ENCODE data around the gene FAM168A. TPM values are rescaled to one million over a fixed set of nuclear protein-coding genes. Genes with fewer than 3 reads are reported as not detected.

FAM168A gene
- total and polyA plus RNA-seq, 9 of the 15 experiments (the other 6 are each of a cell fraction or from before 2014, with no cell fraction given) = 0.44 to 7.2 (median 2.9) TPM

DNA sequence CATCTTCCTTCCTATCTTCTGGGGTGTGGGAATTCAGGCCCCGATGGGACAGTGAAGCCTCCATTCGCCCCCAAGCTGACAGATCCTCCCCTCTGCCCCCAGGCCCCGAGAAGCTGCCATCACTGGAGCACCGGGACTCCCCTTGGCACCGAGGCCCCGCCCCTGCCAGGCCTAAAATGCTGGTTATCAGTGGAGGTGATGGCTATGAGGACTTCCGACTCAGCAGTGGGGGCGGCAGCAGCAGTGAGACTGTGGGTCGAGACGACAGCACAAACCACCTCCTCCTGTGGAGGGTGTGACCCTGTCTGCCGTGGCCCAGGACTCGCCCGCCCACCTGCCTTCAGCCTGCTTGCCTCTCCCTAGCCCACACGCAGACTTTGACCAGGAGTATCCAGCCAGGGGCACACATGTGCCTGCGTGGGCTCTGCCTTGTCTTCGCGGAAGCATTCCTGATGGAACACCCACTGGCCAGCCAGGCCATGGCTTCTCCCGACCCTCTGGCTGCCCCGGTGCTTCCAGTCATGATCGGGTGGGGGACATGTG lies 230.4 kb downstream of the FAM168A start:
- Histone ChIP-seq H3K27ac (ENCODE audit: extremely low read depth, low read depth, low read length) (no peak overlapping the region), H3K9ac (ENCODE audit: insufficient read depth in 1 of 2, low read depth in 2 of 2, low read length in 2 of 2) (peak overlapping the region in 1 of 2 experiments; percentile 45; a peak in 1 of 4 replicates), H2AFZ (ENCODE audit: low read depth, low read length) (no peak overlapping the region), H3K9me3 (replicated peaks; ENCODE audit: control insufficient read depth, insufficient read depth, low read depth, low read length) (no peaks in the 10 kb centered on the region), H3K4me1 (replicated peaks in 1 of 2; ENCODE audit: control insufficient read depth in 2 of 2, insufficient read depth in 2 of 2, low read length in 2 of 2) (peaks cover 0 to 18% of the 10 kb centered on the region in 2 experiments; a peak in 2 of 5 replicates), H3K36me3 (ENCODE audit: control insufficient read depth, insufficient read depth, low read length) (no peaks in the 10 kb centered on the region), H4K20me1 (replicated peaks; ENCODE audit: control insufficient read depth, insufficient read depth, low read length) (peaks cover 7% of the 10 kb centered on the region), H3K9me1 (ENCODE audit: control insufficient read depth, insufficient read depth, low read length) (peaks cover 12% of the 10 kb centered on the region), H3K79me2 (ENCODE audit: control insufficient read depth, insufficient read depth, low read length) (no peaks in the 10 kb centered on the region), H3K4me3 (no peak overlapping the region), H3K27me3 (ENCODE audit: control insufficient read depth in 2 of 2, insufficient read depth in 2 of 2, low read length in 2 of 2) (peaks cover 25 to 82% of the 10 kb centered on the region in 2 experiments; a peak in 4 of 5 replicates), H3K4me2 (ENCODE audit: insufficient read depth, low read length) (no peak overlapping the region)
- DNase-seq (ENCODE audit: extremely low read depth in 1 of 4, low spot score in 3 of 4) = no peak
- in situ Hi-C loops (cut with MboI) = no loop called here
- no peak for ATAC-seq
- intact Hi-C loops (cut with micrococcal nuclease) = no loop called here
- BruUV-seq (replicated peaks) = no TSS peak
- ChIA-PET POLR2A (interaction anchor here (1.0 kb wide), 1 partner anchor 16 kb away, joined by 3 read pairs; no protein-coding TSS in a partner anchor), CTCF (ENCODE audit: low intra/inter-chr PET ratio) (no interaction called here)
- 7% methylated on average over 15 of the region's 20 CpGs for WGBS (ENCODE audit: insufficient coverage, low coverage, missing lambda C conversion rate)
- TF ChIP-seq ZNF778 (CRISPR knock-in tag; IDR thresholded peaks at IDR 0.05) = no peak
- TF ChIP-seq TEAD2 (tag; IDR thresholded peaks at IDR 0.05) = no peak
- TF ChIP-seq, protein P1, sequence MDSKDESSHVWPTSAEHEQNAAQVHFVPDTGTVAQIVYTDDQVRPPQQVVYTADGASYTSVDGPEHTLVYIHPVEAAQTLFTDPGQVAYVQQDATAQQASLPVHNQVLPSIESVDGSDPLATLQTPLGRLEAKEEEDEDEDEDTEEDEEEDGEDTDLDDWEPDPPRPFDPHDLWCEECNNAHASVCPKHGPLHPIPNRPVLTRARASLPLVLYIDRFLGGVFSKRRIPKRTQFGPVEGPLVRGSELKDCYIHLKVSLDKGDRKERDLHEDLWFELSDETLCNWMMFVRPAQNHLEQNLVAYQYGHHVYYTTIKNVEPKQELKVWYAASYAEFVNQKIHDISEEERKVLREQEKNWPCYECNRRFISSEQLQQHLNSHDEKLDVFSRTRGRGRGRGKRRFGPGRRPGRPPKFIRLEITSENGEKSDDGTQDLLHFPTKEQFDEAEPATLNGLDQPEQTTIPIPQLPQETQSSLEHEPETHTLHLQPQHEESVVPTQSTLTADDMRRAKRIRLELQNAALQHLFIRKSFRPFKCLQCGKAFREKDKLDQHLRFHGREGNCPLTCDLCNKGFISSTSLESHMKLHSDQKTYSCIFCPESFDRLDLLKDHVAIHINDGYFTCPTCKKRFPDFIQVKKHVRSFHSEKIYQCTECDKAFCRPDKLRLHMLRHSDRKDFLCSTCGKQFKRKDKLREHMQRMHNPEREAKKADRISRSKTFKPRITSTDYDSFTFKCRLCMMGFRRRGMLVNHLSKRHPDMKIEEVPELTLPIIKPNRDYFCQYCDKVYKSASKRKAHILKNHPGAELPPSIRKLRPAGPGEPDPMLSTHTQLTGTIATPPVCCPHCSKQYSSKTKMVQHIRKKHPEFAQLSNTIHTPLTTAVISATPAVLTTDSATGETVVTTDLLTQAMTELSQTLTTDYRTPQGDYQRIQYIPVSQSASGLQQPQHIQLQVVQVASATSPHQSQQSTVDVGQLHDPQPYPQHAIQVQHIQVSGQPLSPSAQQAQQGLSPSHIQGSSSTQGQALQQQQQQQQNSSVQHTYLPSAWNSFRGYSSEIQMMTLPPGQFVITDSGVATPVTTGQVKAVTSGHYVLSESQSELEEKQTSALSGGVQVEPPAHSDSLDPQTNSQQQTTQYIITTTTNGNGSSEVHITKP (IDR thresholded peaks at IDR 0.05; ENCODE audit: partially characterized antibody) = peak; percentile 56
- FAIRE-seq = no peak
